ENCODE measurements around the gene ANO10.
"Not testable (repeated sequence)": the region's sequence is repeated elsewhere in the genome, so short reads cannot be mapped to it uniquely, and the experiment has no call there.

ANO10 gene

DNA sequence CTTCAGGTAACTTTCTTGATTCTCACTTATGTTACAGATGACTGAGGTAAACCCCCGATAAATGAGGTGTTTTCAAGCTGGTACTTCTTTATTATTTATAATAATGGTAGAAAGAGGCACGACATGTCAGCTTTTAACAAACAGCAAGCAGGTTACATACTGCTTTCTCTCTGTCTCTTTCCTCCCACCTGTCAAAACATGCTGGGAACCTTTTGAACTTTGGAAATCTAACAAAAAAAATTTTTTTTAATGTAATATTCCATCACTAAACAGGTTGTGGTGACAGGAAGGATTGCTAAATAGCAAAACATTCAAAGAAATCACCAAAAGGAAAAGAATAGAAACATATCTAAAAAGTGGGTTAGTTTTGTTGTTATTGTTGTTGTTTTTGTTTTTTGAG is 48.2 kb downstream of the ANO10 start:
- no peak for DNase-seq

DNA sequence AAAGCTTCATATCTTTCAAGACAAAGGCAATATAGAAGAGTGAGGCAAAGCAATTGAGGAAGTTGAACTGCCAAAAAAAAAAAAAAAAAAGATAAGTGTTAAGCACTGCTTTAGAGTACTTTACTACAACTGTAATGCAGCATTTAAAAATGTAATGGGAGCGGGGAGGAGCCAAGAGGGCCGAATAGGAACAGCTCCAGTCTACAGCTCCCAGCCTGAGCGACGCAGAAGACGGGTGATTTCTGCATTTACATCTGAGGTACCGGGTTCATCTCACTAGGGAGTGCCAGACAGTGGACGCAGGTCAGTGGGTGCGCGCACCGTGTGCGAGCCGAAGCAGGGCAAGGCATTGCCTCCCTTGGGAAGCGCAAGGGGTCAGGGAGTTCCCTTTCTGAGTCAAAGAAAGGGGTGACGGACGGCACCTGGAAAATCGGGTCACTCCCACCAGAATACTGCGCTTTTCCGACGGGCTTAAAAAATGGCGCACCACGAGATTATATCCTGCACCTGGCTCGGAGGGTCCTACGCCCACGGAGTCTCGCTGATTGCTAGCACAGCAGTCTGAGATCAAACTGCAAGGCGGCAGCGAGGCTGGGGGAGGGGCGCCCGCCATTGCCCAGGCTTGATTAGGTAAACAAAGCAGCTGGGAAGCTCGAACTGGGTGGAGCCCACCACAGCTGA is 56.0 kb downstream of the ANO10 start:
- not testable (repeated sequence) for DNase-seq

DNA sequence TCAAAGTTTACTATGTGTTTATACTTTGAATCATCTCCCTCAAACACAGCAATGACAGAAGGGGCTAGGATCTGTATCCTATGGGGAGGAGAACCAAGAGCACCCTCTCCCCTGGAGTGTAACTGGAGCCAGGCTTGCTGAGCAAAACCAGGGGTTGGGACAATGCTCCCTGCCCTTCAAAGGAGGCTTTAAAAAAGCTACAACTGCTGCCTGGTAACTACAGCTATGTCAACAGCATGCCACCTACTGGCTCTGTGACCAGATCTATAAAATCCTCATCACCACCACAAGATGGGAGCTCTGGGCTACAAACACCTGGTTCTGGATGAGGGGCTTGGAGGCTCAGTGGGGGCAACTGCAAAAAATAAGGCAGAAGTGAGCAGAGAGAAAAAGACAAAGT is 61.9 kb downstream of the ANO10 start:
- no peak for DNase-seq

DNA sequence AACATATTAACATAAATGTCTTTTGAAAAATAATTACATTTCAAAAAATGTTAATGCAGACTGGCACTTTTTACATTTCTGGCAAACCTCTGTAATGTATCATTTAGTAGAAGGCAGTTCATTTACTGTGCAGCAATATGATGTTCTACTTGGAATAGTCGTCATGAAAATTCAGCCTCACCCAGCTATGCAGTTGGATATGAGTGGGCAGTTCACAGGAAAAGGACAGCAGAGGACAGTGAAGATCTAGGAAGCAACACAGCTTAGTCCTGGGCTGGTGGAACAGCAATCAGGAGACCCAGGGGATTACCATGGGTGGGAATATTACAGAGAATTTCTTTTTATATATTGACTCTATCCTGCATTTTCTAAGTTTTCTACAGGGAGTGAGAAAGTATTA is 63.6 kb downstream of the ANO10 start:
- DNase-seq = no peak

DNA sequence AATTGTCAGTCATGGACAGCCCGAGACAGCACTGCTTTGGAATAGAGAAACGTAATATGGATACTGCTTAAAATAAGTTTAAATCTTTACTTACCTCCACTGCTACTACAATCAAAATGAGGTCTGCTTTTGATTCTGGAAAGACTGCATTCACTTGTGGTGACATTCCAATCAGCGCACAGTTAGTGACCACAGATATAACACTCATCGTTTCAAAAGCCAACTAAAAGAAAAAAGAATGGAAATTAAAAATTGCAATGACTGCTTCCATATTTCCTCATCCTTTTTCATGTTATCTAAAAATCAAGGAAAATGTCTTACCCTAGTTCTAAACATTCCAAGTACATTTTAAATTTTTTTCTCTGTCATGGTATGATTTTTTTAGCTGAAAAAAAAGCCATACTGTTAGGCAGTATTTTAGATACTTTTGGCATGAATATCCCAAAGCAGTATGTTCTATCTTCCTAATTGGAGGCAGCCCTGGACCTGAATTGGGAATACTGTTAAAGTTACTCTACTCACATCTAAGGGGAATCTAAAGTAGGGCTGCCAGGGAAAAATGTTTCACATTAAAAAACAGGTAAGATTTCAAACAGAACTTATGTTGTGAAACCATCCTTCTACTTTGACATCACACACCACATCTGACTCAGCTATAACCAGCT is 72.1 kb downstream of the ANO10 start:
- DNase-seq = no peak

DNA sequence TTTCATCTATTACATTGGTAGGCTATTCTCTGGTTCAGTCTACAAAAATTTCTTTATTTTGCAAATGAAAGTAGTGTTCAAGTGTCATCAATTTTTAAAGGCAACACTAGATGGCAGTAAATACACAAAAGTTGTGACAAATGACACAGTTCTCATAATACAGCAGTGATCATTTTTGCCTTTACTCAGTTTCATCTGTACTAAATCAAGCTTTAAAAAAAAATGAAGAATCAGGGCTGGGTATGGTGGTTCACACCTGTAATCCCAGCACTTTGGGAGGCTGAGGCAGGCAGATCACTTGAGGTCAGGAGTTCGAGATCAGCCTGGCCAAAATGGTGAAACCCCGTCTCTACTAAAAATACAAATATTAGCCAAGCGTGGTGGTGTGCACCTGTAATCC is 77.5 kb downstream of the ANO10 start:
- DNase-seq = not testable (repeated sequence)

DNA sequence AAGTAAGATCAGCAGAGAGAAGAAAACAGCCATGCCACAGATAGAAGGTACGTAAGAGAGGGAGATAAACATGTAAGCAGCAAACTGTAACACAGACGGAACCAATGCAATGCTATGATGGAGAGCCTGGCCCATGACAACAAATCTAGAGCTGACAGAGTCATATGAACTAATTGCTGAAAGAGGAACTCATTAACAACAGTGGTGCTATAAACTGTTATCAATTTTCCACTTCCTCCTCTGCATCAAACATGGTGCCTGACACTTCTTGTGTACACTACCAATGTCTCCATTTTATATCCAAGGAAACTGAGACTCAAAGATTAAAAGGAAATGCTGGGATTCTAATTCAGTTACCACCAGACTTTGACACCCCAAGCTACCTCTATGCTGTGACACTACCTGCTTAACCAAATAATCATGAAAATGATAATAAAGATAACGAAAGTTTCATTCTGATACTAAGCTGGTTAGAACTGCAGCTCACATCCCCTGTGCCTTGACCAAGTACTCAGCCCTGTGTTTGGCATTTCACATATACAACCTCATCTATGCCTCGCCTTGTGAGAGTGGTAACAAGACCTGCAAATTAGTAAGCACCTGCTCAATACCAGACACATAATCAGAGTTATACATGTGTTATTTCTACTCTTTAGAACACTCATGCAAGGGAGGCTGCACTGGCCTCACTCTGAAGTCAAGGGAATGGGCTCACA is 79.3 kb downstream of the ANO10 start:
- DNase-seq = no peak

DNA sequence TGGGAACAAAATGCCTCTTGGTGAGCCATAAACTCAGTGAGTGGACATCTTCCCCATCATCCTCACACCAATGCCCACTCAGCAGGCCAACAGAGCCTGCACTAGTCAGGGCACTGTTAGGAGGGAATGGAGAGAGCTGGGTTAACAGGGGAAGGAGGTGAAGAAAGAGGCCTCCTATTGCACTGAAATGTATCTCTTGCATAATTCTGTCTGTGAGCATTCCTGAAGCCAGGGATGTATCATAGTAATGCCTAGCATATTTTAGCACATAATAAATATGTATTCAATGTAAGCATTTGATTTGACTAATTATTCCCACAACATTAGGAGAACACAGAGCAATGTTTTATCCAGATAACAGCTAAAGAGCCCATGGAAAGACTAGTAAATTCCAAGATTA is 81.2 kb downstream of the ANO10 start:
- no peak for DNase-seq

DNA sequence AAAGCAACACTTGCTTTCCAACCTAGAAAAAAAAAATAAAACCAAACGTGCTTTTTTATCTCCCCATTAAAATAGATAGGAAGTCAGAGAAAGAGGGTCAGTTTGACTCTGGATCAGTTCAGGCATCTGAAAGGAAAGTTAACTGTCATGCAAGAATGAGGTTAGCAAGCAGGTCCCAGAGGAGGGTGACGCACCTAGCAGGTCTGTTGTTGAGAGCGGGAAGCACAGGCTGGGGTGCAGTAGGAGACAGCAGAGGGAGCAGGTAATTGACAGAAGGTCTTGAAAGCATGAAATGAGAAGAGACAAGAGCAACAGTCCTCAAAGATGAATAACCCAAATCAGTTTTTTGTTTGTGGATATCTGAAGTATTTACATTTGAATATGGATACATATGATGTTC is 82.5 kb downstream of the ANO10 start:
- no peak for DNase-seq

DNA sequence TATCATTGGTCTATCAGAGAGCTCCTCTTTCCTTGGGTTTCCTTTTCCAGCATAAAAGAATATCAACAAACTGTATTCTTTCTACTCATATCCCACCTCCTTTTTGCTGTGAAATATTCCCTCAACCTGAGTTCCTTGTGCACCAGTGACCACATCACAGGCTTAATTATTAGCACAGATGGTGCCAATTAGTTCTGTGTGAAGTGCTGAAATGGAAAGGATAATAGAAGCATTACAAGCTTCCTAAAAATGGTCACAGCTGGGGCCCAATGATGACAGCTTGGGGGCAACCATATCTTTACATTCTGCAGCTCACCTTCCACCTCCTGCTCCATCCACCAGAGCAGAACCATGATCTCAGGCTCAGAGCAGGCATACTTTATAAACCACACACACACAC is 84.6 kb downstream of the ANO10 start:
- DNase-seq = no peak

DNA sequence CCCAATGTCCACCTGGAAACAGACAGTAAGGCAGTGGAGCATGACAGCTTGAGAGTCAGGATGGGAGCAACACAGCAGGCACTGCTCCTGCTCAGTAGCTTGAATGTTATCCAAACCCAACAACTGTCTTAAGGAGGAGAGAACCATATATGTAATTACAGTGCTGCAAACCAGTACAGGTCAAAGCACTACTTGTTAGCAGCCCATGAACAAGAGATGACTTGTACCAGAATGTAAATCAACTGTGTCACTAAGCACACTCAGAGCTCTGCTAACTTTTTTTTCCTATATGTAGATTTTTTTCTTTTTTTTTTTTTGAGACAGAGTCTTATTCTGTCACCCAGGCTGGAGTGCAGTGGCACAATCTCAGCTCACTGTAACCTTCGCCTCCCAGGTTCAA is 87.1 kb downstream of the ANO10 start:
- no peak for DNase-seq

DNA sequence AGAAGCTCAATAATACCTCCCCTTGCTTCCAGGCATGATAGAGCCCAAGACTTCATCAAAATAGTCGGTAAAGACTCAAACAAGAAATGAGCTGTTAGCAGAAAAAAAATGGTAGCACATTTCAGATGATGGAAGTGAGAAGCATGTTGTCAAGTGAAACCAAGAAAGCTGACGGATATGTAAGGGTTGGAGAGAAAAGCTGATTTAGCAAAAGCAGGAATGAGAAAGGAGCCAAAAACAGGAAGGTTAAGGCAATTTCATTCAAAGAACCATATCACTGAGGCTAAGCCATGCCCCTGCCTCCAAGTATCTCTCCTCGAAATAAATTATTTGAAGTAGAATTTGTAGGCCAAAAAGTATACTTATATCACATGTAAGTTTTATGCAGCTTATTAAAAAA is 88.8 kb downstream of the ANO10 start:
- no peak for DNase-seq

DNA sequence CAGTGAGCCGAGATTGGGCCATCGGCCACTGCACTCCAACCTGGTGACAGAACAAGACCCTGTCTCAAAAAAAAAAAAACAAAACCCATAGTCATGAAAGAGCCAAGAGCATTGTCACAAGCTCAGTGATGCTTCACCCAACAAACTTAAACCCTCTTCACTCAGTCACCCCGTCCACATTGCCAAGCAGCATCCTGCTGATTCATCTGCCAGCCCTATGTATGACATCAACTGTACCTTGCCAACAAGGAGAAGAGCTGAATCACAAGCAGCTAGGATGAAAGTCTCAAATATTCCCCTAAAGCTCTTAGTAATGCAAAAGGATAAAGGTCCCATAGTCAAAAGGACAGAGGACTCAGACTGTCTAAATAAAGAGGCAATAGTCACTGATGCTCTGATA is 90.0 kb downstream of the ANO10 start:
- DNase-seq = no peak

DNA sequence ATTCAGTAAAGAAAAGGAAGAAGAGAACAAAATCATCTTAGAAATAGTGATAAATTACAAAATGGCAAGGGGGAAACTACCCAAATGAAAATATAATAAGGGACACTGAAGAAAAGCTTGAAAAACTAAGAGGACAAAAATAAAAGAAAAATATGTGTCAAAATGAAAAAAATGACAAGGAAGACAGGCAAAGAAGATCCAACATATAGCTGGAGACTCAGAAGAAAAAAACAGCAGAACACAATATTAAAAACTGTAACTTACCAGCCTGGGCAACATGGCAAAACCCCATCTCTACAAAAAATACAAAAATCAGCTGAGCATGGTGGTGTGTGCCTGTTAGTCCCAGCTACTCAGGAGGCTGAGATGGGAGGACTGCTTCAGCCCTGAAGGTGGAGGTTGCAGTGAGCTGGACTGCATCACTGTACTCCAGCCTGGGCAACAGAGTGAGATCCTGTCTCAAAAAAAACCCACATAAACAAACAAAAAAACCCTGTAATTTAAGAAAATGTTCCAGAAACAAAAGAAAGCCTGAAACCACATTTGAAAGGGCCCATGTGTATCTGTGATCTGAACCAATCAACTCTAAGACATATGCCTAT is 93.2 kb downstream of the ANO10 start:
- DNase-seq = no peak

DNA sequence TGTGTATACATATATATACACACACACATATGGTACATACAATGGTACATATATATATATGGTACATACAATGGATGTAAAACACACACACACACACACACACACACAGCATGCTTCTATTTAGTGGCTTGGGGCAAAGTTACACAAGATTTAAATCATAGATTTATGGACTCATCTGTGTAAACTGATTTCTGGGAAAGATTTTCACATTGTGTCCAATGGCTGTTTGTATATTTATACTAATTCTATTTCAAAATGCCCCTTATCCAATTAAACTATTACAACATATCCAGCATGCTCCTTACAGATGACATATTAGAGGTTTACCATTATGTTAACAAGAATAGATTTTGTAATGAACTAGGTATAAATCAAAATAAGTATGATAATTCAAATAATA is 94.9 kb downstream of the ANO10 start:
- no peak for DNase-seq

DNA sequence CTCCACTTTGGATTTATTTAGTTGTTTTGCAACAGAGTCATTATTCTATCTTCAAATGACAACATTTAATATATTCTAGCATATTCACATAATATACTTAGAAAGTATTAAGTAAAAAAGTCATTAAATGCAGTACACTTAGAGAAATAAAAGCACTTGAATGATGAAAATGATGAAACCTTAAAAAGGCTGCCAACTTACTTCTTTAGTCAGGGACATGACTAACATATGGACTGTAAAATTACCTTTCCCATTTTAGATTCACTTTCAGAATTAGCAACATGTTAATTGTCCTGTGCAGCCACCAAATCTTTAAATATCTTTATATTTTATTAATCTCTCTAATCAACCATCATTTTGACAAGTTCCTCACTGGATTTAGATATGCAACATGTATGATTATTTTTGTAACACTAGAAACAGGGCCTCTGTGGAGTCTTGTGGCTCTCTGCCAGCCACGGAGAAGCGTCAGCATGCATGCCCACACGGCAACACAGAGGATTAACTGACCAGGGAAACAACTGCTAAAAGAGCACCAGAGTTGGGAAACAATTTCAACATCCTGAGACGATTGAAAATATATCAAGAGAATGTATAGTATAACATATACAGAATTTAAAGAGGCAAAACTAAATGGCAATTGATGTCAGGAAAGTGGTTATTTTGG is 95.7 kb downstream of the ANO10 start:
- DNase-seq = no peak

DNA sequence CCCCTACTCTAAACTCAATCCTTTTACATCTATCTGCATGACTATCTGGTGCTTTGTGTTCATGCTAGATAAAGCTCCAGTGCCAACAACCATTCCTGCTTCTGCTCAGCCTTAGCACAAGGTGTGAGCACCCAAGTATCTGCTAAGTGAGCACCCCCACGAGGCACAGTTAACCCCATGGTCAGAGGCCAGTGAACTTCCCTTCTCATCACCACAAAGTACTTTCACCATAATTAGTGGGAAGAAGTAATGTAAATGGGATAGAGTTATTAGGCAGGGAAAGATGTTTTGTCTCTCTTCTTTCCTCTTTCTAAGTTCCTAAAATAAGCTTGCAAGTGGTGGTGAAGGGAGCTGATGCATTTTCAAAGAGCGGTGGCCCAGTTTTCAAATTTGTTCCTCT is 96.4 kb downstream of the ANO10 start:
- DNase-seq = no peak

DNA sequence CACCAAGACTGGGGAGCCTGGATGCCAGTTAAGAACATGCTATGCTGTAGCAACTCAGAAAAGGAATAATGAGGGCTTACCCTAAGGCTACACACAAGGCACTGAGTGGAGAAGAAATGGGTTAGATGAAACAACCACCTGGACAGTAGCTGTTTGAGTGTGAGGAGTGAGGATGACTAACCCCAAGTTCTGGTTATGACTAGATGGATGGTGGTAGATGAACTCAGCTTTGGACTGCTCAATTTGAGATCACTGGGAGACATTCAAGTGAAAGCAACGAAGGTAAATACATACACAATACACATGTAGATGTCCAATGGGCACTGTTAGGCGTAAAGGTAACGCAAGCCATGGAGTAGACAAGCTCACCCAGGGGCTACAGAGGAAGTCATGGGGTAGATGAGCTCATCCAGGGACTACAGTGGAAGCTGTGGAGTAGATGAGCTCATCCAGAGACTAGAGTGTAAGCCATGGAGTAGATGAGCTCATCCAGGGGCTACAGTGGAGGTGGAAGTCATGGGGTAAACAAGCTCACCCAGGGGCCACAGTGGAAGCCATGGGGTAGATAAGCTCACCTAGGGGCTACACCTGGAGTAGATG is 98.3 kb downstream of the ANO10 start:
- no peak for DNase-seq

DNA sequence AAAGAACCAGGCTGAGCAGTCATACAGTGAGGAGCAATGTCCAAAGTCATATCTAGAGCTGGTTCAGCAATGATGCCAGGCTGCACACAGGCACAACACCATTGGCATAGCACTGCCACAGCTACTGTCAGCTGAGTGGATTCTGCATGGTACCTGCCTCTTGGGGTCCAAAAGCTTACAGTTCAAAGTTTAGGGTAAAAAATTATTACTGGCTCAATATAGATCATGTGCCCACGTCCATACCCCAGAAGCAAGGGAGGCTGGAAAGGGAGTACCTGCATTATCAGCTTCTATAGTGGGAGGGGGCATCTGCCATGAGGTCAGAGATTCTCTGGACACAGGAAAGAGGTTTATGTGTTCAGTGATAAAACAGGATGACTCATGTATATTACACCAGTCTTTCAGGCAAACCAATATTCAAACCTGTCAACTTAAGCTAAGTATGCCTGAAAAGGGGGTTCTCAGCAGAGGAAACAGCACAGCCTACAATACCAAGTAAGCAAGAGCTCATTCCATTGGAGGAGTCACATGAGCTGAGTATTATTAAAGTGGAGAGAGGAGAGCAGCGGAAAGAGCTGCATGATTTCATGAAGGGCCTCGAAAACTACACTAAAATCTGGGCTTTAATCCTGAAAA is 99.0 kb downstream of the ANO10 start:
- no peak for DNase-seq

DNA sequence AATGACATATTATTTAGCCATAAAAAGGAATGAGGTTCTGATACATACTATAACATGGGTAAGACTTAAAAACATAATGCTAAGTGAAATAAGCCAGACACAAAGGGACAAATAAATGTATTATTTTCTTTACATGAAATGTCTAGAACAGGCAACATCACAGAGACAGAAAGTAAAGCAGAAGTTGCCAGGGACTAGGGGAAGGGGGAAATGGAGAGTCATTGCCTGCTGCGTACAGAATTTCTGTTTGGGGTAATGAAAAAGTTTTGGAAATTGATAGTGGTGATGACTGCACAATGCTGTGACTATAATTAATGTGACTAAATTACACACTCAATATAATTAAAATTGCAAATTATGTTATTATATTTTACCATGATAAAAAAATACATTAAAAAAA is 99.9 kb downstream of the ANO10 start:
- DNase-seq = no peak

DNA sequence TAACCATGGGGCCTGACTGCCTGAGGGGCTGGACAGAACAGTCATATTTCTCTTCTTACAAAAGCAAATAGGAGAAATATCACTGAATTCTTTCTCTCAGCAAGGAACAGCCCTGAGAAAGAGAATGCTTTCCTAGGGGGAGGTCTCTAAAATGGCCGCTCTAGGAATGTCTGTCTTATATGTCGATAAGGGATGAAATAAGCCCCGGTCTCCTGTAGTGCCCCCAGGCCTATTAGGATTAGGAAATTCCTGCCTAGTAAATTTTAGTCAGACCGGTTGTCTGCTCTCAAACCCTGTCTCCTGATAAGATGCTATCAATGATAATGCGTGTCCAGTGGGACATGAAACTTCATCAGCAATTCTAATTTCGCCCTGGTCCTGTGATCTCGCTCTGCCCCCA is 103.3 kb downstream of the ANO10 start:
- DNase-seq = not testable (repeated sequence)

DNA sequence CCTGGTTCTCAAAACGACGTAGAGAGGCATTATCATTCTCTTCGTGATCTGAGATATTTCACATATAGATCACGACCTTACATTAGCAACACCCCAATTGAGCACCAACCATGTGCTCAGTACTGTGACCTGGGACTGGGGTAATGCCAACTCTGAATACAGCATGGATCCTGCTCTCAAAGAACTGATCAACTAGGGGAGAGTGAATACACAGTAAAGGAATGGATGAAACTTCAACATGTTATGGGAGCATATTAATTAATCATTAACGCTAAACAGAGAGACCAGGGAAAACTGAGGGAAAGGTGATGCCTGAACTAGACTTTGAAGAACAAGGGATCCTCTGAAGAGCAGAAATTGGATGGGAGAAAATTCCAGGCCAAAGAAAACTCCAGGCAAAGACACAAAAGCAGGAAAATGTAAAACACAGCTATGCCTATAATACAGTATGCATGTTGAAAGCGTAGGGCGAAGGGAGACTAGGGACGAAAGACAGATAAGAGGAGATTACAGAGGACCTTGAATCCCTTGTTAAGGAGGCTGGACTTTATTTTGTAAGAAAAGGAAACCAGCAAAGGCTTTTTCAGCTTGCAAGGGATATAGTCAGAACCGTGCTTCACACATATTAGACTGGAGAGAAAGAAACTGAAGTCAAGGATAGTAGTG is 105.7 kb downstream of the ANO10 start:
- DNase-seq = no peak
